Stimulated activated CD8-positive, alpha-beta memory T cell treated with anti-CD3 and anti-CD28 coated beads, Interleukin-12 subunit alpha, Interleukin-12 subunit beta, amount 100 ng/mL, for 4 hours (primary cell): ENCODE data around the gene OTOF.
"Not testable (repeated sequence)": the region's sequence is repeated elsewhere in the genome, so short reads cannot be mapped to it uniquely, and the experiment has no call there.

ENCODE experiments used
- DNase-seq: peaks from one replicate; pipeline ENCODE4 v3.0.0-alpha.2; 2020; ENCODE audit warnings: low read depth

Gene OTOF

GRCh38 chr2:26479789-26480565 is 2.1 kb upstream of the OTOF start:
- DNase-seq = no peak

DNA sequence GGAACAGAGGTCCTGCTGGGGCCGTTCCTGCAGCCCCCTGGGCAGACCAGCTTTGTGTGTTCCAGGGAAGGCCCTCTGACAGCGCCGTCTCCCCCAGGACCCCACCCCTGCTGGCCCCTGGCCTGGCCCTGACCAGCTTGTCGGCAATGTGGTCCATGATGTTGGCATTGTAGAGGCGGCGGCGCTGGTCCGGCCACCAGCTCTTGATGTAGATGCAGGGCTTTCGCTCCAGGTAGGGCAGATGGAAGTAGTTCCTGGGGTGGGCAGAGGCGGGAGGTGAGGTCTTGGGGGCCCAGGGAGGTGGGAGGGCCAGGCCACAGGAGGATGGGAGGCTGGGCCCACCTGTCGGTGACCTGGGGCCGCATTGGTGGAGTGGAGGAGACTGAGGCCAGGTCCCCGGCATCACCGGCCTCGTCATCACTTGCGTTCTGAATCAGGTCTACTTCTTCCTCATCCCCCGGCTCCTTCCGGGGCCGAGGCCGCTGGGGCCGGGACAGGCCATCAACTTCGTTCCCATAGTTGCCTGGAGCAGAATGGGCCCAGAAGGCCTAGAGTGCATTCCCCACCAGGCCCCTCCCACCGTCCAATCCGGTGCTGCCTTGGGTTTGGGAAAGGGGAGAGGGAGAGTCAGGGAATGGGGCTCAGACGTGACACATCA is 1.3 kb upstream of the OTOF start:
- no peak for DNase-seq

- DNase-seq = no peak
Measured at GRCh38 chr2:26478366-26478765, 442 bp upstream of the OTOF start.

DNA sequence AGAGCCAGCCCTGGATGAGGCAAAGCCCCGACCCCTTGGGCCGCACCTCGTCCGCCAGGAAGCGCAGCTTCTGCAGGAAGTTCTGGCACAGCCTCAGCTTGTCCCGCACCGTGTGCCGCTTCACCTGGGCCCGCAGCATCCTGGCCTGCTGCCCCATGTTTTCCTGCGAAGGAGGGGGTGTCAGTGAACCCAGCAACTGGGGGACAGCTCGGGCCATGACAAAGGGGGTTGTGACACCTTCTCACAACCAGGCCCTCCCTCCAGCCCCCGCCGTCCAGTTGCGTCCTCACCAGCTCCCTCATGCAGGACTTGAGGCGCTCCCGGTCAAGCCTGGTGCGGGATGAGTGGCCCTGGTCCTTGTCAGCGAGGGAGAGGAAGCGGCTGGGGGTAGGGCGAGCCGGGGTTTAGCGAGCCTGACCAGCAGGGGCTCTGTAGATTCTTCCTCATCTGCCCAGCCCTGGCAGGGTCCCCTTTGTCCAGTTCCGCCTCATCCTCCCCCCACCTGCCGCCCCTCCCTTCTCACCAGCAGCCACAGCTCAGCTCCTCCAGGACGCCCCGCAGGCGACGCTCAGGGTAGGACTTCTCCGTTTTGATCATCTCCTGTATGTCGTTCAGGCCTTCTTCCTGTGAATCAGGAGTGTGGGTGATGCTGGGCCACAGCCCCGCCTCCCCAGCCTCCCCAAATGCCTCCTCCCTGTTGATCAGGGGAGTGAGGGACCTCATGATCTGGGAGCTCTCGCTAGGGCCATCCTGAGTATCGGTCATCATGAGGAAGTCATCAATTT is 606 bp downstream of the OTOF start:
- no peak for DNase-seq

DNA sequence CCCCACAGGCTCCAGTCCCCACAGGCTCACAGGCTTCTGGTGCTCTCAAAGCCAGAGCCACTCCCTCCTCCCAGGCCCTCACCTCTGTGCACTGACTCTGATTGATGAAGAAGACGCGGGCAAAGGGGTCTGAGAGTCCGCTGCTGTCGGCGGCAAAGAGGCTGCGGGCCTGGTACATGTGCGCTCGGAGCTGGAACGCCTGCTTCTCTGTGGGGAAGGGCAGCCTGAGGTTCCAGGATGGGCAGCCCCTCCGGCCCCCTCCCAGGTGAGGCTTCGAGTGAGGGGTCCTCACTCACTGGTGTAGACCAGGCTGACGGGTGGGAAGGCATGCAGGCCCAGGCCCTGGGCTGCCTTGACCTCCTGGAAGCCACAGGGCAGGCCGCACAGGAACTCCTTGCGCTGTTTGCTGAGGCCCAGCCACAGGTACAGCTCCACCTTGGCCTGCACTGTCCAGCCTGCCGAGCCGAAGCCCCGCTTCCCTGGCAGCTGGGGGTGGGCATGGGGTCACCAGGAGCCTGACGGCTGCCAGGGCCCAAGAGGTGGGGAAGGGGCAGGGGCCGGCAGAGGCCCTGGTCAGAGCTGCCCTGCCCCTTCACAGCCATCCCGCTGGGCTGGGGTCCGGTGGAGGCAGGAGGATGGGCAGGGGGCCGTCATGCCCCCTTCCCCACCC is 2.0 kb downstream of the OTOF start:
- no peak for DNase-seq

GRCh38 chr2:26475037-26475436 is 2.9 kb downstream of the OTOF start:
- DNase-seq = no peak

DNA sequence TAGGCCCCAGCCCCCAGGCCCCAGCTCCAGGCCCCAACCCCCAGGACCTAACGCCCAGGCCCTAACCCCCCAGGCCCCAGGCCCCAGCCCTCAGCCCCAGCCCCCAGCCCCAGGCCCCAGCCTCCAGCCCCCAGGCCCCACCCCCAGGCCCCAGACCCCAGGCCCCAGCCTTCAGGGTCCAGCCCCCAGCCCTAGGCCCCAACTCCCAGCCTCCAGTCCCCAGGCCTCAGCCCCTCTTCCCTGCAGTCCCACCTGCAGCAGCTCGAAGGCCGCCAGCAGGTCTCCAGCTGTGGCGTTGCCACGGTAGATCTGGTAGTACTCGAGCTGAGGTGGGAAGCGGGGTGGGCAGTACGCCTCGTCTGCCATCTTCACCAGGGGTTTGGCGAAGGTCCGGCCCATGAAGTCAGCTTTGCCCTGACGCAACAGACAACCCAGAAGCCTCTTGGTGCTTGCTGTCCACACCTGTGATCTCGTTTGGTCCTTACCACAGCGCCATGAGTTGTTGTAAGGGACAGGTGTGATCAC is 3.6 kb downstream of the OTOF start:
- no peak for DNase-seq

GRCh38 chr2:26473796-26474195 is 4.1 kb downstream of the OTOF start:
- DNase-seq = no peak

- DNase-seq = no peak
Measured at GRCh38 chr2:26472821-26473655, 4.9 kb downstream of the OTOF start.

DNA sequence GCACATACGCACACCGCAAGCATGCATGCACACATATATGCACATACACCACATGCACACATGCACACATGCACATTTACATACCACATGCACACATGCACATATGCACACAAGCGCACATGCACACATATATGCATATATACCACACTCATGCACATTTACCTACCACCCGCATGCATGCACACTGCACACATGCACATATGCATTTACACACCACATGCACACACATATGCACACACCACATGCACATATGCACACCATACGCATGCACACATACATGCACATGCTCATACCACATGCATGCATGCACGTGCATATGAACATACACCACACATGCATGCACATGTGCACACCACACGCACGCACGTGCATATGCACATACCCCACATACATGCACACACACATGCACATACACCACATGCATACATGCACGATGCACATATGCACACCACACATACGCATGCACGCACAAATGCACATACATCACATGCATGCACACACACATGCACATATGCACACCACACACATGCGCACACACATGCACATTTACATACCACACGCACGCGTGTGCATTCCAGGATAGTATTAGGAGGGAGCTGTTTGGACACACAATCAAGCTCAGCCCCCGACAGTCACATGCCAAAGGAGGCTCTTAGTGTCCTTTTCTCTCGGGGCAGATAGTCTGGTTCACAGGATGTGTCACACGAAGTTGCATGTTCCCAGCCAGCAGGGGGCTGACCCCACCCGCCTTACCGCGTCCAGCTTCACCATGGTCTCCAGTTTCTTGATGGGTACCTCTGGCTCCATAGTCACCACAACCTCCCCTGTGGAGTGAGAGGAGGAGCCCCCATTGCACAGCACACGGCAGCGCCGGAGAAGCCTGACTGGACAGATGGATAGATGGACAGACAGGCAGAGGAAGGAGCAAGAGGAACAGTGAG is 5.9 kb downstream of the OTOF start:
- no peak for DNase-seq

DNA sequence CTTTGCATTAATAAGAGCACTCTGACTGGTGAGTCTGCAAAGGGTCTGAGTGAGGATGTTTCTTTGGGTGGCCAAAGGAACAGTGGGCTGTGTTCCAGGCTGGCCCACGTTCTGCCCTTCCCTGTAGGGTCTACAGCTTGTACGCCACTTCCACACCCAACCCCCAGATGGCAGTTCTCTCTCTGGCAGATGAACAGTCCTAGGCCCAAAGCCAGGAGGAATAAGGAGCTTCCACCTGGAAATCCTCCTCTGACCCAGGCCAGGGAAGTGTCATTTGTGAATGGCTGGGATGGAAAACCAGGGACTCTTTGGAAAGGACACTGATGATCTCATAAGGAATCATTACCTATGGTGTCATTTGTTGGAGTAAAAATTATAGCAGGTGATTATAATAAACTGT is 6.6 kb downstream of the OTOF start:
- DNase-seq = no peak

- no peak for DNase-seq
Measured at GRCh38 chr2:26470601-26471260, 7.2 kb downstream of the OTOF start.

DNA sequence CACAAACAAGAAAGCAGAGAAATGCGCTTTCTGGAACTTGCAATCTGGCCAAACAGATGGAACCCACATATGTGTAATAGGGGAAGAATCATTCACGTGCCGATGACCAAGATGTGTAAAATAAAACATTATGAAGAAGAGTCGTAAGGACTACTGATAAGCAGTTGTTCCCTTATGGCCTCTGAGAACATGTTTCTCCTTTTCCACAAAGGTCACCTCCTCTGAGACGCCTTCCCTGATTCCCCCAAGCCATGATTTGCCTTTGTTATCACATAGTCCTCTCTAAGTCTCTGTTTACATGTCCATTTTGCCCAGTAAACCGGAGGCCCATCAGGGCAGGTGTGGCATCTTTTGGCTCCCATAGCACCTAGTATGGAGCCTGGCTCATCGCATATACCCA is 8.0 kb downstream of the OTOF start:
- no peak for DNase-seq

DNA sequence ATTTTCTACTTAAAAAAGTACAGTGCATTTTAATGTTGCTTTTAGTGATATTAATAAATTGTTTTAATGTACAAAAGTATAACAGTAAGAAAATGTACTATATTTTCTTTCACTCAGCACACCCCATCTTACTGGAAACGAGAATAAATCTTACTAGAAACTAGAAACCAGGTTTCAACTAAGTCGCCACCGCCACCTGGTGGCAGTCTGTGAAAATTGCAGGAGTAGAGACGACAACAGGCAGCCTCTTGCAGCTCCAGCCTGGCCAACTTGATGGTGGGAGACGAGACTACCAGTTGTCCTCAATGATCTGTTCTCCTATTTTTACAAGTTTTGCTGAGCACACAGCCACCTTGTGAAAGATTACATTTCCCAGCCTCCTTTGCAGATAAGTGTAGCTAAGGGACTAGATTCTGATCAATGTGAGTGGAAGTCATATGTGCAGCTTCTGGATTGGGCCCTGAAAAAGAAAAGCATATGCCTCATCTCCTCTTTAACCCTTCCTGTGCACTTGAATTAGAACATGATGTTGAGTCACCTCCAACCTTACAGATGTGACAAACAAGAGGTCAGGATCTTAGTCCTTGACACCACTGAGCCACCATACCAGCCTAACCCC is 8.7 kb downstream of the OTOF start:
- DNase-seq = no peak

DNA sequence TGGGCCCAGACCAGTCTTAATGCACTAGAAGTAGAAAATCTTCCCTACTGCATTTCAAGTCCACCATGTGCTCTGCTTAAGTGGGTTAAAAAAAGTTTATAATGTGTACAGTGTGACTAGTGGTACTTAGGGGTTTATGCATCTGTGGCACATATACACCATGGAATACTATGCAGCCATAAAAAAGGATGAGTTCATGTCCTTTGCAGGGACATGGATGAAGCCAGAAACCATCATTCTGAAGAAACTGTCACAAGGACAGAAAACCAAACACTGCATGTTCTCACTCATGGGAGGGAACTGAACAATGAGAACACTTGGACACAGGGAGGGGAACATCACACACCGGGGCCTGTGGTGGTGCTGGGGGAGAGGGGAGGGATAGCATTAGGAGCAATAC is 9.4 kb downstream of the OTOF start:
- not testable (repeated sequence) for DNase-seq

DNA sequence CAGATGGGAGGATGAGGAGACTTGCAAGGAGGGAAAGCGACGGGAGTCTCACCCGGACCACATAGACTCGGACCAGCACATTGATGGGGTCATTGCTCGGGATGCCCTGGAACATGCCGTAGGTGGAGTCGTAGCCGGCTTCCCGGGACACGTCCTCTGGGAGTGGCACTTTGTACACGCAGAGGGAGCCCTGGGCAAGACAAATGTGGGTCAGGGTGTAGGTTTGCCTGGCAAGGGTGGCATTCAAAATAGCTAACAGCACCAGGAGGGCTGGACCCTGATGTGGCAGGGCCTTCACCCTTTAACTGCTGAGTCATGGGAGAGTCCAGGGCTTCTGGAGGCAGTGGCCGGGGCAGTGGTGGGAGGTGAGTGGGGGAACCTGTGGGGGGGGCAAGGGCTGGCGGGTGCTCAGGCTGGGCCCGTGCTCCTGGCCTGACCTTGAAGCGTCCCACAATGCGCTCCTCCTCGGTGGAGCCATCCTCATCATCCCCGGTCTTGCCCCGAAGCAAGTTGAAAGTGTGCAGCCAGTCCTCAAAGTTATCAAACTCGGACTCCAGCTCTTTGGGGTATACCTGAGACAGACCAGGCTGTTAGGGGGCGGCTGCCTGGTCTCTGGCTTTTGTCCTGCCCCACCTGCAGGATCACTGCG is 11.1 kb downstream of the OTOF start:
- DNase-seq = no peak

- DNase-seq = no peak
Measured at GRCh38 chr2:26465981-26466471, 11.9 kb downstream of the OTOF start.

- no peak for DNase-seq
Measured at GRCh38 chr2:26465266-26465925, 12.5 kb downstream of the OTOF start.
